Stimulated activated naive CD8-positive, alpha-beta T cell treated with anti-CD3 and anti-CD28 coated beads, Interleukin-15, Interleukin-2, amounts not matched to agents 100 ng/mL and 50 ng/mL, for 24 hours (primary cell): ENCODE measurements around the gene FUT8.
"Not testable (repeated sequence)": the region's sequence is repeated elsewhere in the genome, so short reads cannot be mapped to it uniquely, and the experiment has no call there.

Source experiments
- H3K27ac Mint-ChIP-seq: one replicate; pipeline ENCODE4 v1.8.0; 2021; ENCODE audit warnings: mild to moderate bottlenecking, mixed read lengths
- H3K27me3 Mint-ChIP-seq: one replicate; pipeline ENCODE4 v1.8.0; 2021; ENCODE audit warnings: mixed read lengths
- H3K36me3 Mint-ChIP-seq: one replicate; pipeline ENCODE4 v1.8.0; 2021; ENCODE audit warnings: low read depth, mixed read lengths
- H3K4me1 Mint-ChIP-seq: one replicate; pipeline ENCODE4 v1.8.0; 2021; ENCODE audit warnings: low read depth, mixed read lengths
- H3K4me3 Mint-ChIP-seq: one replicate; pipeline ENCODE4 v1.8.0; 2021; ENCODE audit warnings: mild to moderate bottlenecking, mixed read lengths
- H3K9me3 Mint-ChIP-seq: one replicate; pipeline ENCODE4 v1.8.0; 2021; ENCODE audit warnings: mixed read lengths

The FUT8 gene

DNA sequence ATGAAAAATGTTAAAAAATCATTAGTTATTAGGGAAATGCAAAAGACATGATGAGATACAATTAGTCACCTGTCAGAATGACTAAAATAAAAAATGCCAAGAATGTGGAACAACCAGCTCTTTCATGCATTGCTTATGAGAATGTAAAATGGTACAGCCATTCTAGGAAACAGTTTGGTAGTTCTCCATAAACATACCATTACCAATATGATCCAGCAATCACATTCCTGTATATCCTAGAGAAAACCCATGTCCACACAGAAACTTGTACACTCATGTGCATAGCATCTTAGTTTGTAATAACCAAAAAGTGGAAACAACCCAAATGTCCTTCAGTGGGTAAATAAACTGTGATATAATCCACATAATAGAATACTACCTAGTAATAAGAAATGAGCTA lies 245.7 kb downstream of the FUT8 start:
- H3K36me3 Mint-ChIP-seq: peaks cover 35% of the 10 kb centered on the region
- H3K9me3 Mint-ChIP-seq: peaks cover 13% of the 10 kb centered on the region
- no peaks in the 10 kb centered on the region for H3K4me1 Mint-ChIP-seq
- H3K27me3 Mint-ChIP-seq: no peaks in the 10 kb centered on the region
- H3K4me3 Mint-ChIP-seq: no peak overlapping the region
- no peak overlapping the region for H3K27ac Mint-ChIP-seq

DNA sequence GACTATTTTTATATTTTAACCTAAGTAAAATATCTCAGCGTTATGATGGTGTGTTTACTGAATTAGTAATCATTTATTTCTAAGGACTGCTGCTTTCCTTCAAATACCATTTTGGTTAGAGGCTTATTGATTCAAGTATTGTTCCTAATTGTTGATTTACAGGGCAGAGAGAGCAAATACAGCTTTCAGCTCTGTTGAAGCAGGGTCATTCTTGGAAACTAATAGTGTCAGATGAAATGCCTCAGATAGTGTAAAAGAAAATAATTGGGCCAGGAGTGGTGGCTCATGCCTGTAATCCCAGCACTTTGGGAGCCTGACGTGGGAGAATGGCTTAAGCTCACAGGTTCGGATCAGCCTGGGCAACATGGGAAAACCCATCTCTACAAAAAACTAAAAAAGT lies 249.3 kb downstream of the FUT8 start:
- Mint-ChIP-seq H3K9me3 (peaks cover 5% of the 10 kb centered on the region), H3K27me3 (no peaks in the 10 kb centered on the region), H3K27ac (no peak overlapping the region), H3K4me3 (no peak overlapping the region), H3K4me1 (peaks cover 5% of the 10 kb centered on the region), H3K36me3 (peaks cover 20% of the 10 kb centered on the region)

DNA sequence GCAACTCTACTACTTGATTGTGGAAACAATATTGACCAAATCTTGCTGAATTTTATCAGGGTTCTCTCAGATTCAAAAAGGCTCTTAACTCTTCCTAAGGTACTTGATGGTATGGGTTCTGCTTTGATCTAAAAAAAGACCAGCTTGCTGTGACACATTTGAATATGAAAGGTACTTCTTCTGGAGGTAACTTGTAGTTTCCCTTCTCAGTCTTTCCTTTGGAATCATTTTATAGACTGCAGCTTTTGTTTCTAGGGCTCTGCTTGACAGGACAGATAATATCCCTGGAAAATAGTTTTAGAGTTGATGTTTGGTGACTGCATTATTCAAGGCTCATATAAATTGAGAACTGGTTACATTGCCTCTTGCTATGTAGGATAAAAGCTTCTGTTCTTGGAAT lies 251.9 kb downstream of the FUT8 start:
- Mint-ChIP-seq H3K4me1 (peaks cover 5% of the 10 kb centered on the region), H3K9me3 (no peaks in the 10 kb centered on the region), H3K36me3 (peaks cover 18% of the 10 kb centered on the region), H3K27ac (no peak overlapping the region), H3K27me3 (no peaks in the 10 kb centered on the region), H3K4me3 (no peak overlapping the region)

DNA sequence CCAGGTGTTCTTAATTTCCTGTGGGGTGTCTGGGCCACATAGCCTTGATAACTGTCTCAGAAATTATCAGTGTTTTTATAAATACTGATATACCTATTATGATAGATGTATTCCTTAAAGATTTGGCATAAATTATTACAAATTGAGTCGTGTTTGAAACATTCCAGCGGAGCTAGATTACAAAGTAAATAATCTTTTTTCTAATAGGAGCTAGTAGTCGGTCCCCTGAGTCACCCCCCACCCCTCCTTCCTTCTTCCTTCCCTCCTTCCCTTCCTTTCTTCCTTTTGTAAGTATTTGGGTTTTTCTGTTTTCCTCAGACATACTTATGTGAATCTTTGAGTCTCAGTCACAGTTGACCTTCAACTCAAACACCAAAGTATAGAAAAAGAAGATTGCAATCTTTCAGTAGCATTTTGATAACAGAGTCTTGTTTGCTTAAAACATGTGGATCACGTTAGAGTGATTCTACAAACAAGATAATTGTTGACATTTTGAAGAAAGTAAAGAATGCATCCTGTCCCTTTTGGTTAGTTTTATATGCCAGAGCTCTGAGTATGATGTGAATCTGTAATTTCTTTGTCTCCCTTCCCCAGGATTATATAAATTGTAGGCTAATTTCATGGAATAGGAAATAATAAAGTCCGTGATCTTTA lies 264.0 kb downstream of the FUT8 start:
- Mint-ChIP-seq H3K36me3 (peaks cover 20% of the 10 kb centered on the region), H3K9me3 (no peaks in the 10 kb centered on the region), H3K27me3 (no peaks in the 10 kb centered on the region), H3K4me3 (no peak overlapping the region), H3K27ac (no peak overlapping the region), H3K4me1 (no peaks in the 10 kb centered on the region)

DNA sequence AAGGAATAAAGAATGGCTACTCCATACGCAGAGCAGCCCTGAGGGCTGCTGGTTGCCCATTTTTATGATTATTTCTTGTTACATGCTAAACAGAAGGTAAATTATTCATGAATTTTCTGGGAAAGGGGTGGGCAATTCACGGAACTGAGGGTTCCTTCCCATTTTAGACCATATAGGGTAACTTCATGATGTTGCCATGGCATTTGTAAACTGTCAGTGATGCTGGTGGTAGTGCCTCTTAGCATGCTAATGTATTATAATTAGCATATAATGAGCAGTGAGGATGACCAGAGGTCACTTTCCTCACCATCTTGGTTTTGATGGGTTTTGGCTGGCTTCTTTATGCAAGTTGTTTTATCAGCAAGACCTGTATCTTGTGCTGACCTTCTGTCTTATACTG lies 273.0 kb downstream of the FUT8 start:
- Mint-ChIP-seq H3K4me1 (peaks cover 9% of the 10 kb centered on the region), H3K4me3 (no peak overlapping the region), H3K27ac (no peak overlapping the region), H3K27me3 (no peaks in the 10 kb centered on the region), H3K36me3 (peaks cover 52% of the 10 kb centered on the region), H3K9me3 (peaks cover 7% of the 10 kb centered on the region)

DNA sequence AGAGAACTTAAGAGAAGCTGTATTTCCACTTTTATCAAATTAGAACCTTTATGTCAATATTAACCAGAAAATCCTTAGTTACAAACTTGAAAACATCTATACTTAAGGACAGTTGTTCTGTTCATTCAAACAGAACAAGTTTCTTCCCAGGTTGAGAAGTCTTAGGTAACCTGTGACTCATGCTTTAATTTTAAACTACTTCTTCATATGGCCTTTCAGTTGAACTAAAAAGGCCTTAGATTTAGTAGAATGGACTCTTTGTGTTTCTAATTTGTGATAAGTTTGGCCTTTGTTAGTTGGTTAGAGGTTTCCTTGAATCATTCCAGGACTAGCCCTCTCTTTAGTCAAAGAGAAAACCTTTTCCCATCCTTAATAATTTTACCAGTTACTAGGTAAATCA lies 274.2 kb downstream of the FUT8 start:
- peaks cover 9% of the 10 kb centered on the region for H3K4me1 Mint-ChIP-seq
- peaks cover 9% of the 10 kb centered on the region for H3K9me3 Mint-ChIP-seq
- no peaks in the 10 kb centered on the region for H3K27me3 Mint-ChIP-seq
- no peak overlapping the region for H3K27ac Mint-ChIP-seq
- H3K36me3 Mint-ChIP-seq: peaks cover 55% of the 10 kb centered on the region
- H3K4me3 Mint-ChIP-seq: no peak overlapping the region

DNA sequence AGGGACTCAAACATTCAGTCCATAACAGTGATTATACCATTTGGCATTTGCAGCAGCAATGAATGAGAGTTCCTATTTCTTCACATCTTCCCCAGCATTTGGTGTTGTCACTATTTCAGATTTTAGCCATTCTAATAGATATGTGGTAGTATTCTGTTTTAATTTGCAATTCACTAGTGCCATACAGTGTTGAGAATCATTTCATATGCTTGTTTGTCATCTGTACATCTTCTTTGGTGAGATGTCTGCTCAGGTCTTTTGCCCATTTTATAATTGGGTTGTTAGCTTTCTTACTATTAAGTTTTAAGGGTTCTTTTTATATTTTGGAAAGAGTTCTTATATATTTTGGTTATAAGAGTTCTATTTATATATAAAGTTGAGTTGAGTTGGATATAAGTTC lies 276.5 kb downstream of the FUT8 start:
- Mint-ChIP-seq H3K27ac (no peak overlapping the region), H3K4me1 (peaks cover 9% of the 10 kb centered on the region), H3K9me3 (peaks cover 9% of the 10 kb centered on the region), H3K27me3 (no peaks in the 10 kb centered on the region), H3K36me3 (peaks cover 46% of the 10 kb centered on the region), H3K4me3 (no peak overlapping the region)

DNA sequence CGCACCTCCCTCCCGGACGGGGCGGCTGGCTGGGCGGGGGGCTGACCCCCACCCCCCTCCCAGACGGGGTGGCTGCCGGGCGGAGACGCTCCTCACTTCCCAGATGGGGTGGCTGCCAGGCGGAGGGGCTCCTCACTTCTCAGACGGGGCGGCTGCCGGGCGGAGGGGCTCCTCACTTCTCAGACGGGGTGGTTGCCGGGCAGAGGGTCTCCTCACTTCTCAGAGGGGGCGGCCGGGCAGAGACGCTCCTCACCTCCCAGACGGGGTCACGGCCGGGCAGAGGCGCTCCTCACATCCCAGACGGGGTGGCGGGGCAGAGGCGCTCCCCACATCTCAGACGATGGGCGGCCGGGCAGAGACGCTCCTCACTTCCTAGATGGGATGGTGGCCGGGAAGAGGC lies 280.0 kb downstream of the FUT8 start:
- H3K27me3 Mint-ChIP-seq, H3K4me1 Mint-ChIP-seq, H3K27ac Mint-ChIP-seq, H3K9me3 Mint-ChIP-seq, H3K4me3 Mint-ChIP-seq: not testable (repeated sequence)
- peaks cover 36% of the 10 kb centered on the region for H3K36me3 Mint-ChIP-seq

DNA sequence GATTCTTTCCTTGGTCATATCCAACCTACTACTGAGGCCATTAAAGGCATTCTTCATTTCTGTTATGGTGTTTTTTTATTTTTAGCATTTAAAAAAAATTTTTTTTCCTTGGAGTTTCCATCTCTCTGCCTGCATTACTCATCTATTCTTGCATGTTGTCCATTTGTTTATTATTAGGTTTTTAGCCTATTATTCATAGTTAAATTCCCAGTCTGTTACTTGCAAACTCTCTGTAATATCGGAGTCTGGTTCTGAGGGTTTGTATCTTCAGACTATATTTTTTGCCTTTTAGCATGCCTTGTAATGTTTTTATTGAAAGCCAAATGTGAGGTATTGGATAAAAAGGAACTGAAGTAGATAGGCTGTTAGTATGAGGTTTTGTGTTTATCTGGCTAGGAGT lies 284.3 kb downstream of the FUT8 start:
- H3K27ac Mint-ChIP-seq: no peak overlapping the region
- H3K9me3 Mint-ChIP-seq: no peaks in the 10 kb centered on the region
- no peak overlapping the region for H3K4me3 Mint-ChIP-seq
- H3K27me3 Mint-ChIP-seq: no peaks in the 10 kb centered on the region
- H3K36me3 Mint-ChIP-seq: peaks cover 8% of the 10 kb centered on the region
- H3K4me1 Mint-ChIP-seq: no peaks in the 10 kb centered on the region

DNA sequence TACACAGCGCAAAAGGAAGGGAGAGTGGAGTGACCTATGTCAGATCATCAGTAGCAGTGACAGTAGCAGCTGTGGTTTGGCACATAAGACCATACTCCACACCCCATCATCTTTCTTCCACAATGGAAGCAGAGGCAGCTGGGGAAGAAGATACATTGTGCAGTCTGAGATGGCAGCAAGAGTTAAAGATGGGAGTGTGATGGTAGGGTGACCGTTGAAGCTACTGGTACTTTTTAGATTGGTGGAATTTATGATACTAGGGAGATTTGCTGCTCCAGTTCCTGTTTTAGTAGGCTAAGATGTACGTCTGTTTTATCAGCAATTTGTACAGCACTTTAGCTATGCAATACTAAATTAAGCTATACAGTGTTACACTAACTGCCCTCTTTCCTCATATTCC lies 291.0 kb downstream of the FUT8 start:
- Mint-ChIP-seq H3K36me3 (peaks cover 21% of the 10 kb centered on the region), H3K9me3 (peaks cover 13% of the 10 kb centered on the region), H3K27ac (no peak overlapping the region), H3K4me1 (no peaks in the 10 kb centered on the region), H3K4me3 (no peak overlapping the region), H3K27me3 (no peaks in the 10 kb centered on the region)

DNA sequence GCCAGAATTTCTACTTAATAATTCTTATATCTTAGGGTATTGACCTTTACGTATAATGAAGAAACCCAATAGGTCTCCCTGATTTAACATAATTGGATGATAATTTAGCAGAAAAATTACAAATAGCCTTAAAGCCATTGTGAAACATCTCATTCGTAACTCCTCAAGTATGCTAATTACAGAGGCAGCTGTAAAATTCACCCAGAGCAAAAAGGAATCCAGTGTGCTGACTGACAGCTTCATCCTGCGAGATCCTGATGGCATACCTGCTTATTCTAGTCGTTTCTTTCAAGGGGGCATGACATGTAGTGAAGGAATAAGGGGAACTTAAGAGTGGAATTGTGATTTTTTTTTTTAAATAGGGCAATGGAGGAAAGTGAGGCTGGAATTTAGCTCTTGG lies 291.5 kb downstream of the FUT8 start:
- Mint-ChIP-seq H3K36me3 (peaks cover 22% of the 10 kb centered on the region), H3K9me3 (peaks cover 14% of the 10 kb centered on the region), H3K27me3 (no peaks in the 10 kb centered on the region), H3K27ac (no peak overlapping the region), H3K4me1 (no peaks in the 10 kb centered on the region), H3K4me3 (no peak overlapping the region)

DNA sequence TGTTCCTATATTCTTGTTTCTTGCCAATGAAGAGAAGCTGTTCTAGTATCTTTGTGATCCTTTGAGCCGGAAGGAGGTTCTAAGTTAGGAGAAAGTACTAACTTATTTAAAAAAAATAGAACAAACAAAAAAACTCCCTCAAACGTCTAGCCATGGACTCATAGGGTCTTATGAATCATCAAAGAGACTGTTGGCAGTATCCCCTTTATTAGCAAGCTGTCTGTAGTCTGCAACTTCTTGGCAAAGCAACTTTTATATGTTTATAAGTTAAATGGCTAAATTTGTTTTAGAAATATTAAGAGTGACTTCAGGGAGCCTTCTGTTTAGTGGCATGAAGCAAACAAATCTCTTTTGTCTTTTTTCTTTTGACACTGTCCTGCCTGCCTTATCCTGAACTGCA lies 291.9 kb downstream of the FUT8 start:
- H3K9me3 Mint-ChIP-seq: peaks cover 14% of the 10 kb centered on the region
- peaks cover 22% of the 10 kb centered on the region for H3K36me3 Mint-ChIP-seq
- H3K27me3 Mint-ChIP-seq: no peaks in the 10 kb centered on the region
- H3K27ac Mint-ChIP-seq: peak overlapping the region; percentile 12
- H3K4me1 Mint-ChIP-seq: peaks cover 3% of the 10 kb centered on the region
- H3K4me3 Mint-ChIP-seq: no peak overlapping the region

DNA sequence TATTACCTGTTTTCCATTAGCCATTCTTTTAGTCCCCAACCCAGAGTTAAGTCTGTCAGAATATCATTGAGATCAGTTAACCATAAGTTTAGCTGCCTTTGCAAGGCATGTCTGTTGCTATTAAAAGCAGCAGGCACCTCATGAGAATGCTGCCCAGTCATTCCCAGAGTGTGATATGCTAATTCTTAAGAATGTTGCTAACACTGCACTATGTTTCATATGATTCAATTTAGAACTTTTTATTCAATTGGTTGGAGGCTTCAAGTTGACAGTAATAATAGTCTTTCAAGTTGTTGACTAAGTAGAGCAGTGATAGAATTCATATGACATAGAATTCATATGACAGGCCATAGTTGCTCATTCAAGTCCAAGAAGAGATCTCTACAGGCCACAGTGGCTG lies 292.3 kb downstream of the FUT8 start:
- H3K9me3 Mint-ChIP-seq: peaks cover 14% of the 10 kb centered on the region
- H3K4me3 Mint-ChIP-seq: no peak overlapping the region

DNA sequence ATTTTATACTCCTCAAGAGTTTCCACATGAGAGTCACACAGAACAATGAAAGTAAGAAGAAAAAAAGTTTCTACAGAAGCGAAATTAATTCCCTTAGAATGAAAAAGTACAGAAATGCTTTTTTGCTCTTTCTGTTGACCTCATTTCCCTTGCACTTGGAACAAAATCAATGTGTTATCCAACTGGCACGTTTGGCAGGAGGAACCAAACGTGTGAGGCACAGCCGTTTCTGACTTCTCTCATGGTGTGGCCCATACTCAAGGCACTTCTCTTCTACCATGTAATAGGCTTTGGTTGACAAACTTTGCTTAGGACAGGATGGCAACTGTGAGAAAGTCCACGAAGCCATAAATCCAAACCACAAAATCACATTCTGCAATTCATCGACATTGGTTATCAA lies 297.0 kb downstream of the FUT8 start:
- Mint-ChIP-seq H3K36me3 (peaks cover 29% of the 10 kb centered on the region), H3K9me3 (peaks cover 21% of the 10 kb centered on the region), H3K27me3 (no peaks in the 10 kb centered on the region), H3K4me3 (no peak overlapping the region), H3K27ac (no peak overlapping the region), H3K4me1 (peaks cover 7% of the 10 kb centered on the region)

More for the DNA sequence above, 292.3 kb downstream of the FUT8 start:
- no peaks in the 10 kb centered on the region for H3K27me3 Mint-ChIP-seq
- H3K4me1 Mint-ChIP-seq: peaks cover 7% of the 10 kb centered on the region
- peak overlapping the region; percentile 12 for H3K27ac Mint-ChIP-seq
- H3K36me3 Mint-ChIP-seq: peaks cover 20% of the 10 kb centered on the region

DNA sequence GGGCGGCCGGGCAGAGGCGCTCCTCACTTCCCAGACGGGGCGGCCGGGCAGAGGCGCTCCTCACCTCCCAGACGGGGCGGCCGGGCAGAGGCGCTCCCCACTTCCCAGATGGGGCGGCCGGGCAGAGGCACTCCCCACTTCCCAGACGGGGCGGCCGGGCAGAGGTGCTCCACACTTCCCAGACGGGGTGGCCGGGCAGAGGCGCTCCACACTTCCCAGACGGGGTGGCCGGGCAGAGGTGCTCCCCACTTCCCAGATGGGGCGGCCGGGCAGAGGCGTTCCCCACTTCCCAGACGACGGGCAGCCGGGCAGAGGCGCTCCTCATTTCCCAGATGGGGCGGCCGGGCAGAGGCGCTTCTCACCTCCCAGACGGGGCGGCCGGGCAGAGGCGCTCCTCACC lies 304.3 kb downstream of the FUT8 start:
- Mint-ChIP-seq H3K9me3 (peaks cover 32% of the 10 kb centered on the region), H3K36me3 (peaks cover 68% of the 10 kb centered on the region)

DNA sequence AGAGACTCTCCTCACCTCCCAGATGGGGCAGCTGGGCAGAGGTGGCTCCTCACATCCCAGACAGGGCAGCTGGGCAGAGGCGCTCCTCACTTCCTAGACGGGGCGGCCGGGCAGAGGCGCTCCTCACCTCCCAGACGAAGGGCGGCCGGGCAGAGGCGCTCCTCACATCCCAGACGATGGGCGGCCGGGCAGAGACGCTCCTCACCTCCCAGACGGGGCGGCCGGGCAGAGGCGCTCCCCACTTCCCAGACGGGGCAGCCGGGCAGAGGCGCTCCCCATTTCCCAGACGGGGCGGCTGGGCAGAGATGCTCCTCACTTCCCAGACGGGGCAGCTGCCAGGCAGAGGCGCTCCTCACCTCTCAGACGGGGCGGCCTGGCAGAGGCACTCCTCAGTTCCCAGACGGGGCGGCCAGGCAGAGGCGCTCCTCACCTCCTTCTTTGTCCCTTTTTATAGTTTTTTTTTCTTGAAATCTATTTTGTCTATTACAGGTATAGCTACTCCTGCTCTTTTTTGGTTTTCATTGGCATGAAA lies 304.9 kb downstream of the FUT8 start:
- H3K9me3 Mint-ChIP-seq: peaks cover 32% of the 10 kb centered on the region
- peaks cover 23% of the 10 kb centered on the region for H3K4me1 Mint-ChIP-seq
- H3K27ac Mint-ChIP-seq, H3K27me3 Mint-ChIP-seq, H3K4me3 Mint-ChIP-seq: not testable (repeated sequence)
- H3K36me3 Mint-ChIP-seq: peaks cover 74% of the 10 kb centered on the region

More for the DNA sequence above, 304.3 kb downstream of the FUT8 start:
- not testable (repeated sequence) for H3K27ac Mint-ChIP-seq, H3K27me3 Mint-ChIP-seq, H3K4me3 Mint-ChIP-seq
- peaks cover 19% of the 10 kb centered on the region for H3K4me1 Mint-ChIP-seq
